ENCODE results near the gene ATP5F1E.

ATP5F1E gene

GRCh38 chr20:59022754-59023153 lies 9.4 kb downstream of the ATP5F1E start:
- H3K27ac ChIP-seq (ENCODE audit: low read length) = no peak overlapping the region
- peaks cover 21 to 27% of the 10 kb centered on the region in 2 donors for H3K36me3 ChIP-seq (ENCODE audit: control insufficient read depth in 2 of 2, insufficient read depth in 2 of 2, low read length in 2 of 2)
- no peaks in the 10 kb centered on the region for H3K4me1 ChIP-seq (ENCODE audit: control insufficient read depth, insufficient read depth, low read length)
- no peaks in the 10 kb centered on the region for H3K27me3 ChIP-seq (ENCODE audit: control insufficient read depth in 1 of 2, insufficient read depth in 2 of 2, low read length in 2 of 2)
- no peak overlapping the region for H3K4me3 ChIP-seq (ENCODE audit: low read length in 2 of 2)
- no peak overlapping the region for H3K9ac ChIP-seq (ENCODE audit: low read length in 2 of 2)
- H3K9me3 ChIP-seq (ENCODE audit: control insufficient read depth in 2 of 2, low read length in 2 of 2) = no peaks in the 10 kb centered on the region

GRCh38 chr20:59020938-59021551 lies 11.1 kb downstream of the ATP5F1E start:
- no peaks in the 10 kb centered on the region for H3K4me1 ChIP-seq (ENCODE audit: control insufficient read depth, insufficient read depth, low read length)
- peak overlapping the region in 1 of 2 donors; percentile 10 for H3K9ac ChIP-seq (ENCODE audit: low read length in 2 of 2)
- H3K9me3 ChIP-seq (ENCODE audit: control insufficient read depth in 2 of 2, low read length in 2 of 2) = no peaks in the 10 kb centered on the region
- no peak overlapping the region for H3K27ac ChIP-seq (ENCODE audit: low read length)
- H3K27me3 ChIP-seq (ENCODE audit: control insufficient read depth in 1 of 2, insufficient read depth in 2 of 2, low read length in 2 of 2) = no peaks in the 10 kb centered on the region
- peaks cover 17 to 23% of the 10 kb centered on the region in 2 donors for H3K36me3 ChIP-seq (ENCODE audit: control insufficient read depth in 2 of 2, insufficient read depth in 2 of 2, low read length in 2 of 2)
- H3K4me3 ChIP-seq (ENCODE audit: low read length in 2 of 2) = no peak overlapping the region

GRCh38 chr20:59019217-59019616 lies 12.9 kb downstream of the ATP5F1E start, which contains the start of gene TUBB1:
Gene TUBB1, plus strand, starts transcription at chr20:59019429. Its CDS starts 94 bp downstream, at chr20:59019523.
- no peaks in the 10 kb centered on the region for H3K4me1 ChIP-seq (ENCODE audit: control insufficient read depth, insufficient read depth, low read length)
- no peak within 1 kb of the TSS for H3K27ac ChIP-seq (ENCODE audit: low read length)
- H3K9ac ChIP-seq (ENCODE audit: low read length in 2 of 2) = no peak within 1 kb of the TSS
- H3K9me3 ChIP-seq (ENCODE audit: control insufficient read depth in 2 of 2, low read length in 2 of 2) = no peaks in the 10 kb centered on the region
- H3K36me3 ChIP-seq (ENCODE audit: control insufficient read depth in 2 of 2, insufficient read depth in 2 of 2, low read length in 2 of 2) = peaks cover 5 to 13% of the 10 kb centered on the region in 2 donors
- H3K27me3 ChIP-seq (ENCODE audit: control insufficient read depth in 1 of 2, insufficient read depth in 2 of 2, low read length in 2 of 2) = no peaks in the 10 kb centered on the region
- no peak within 1 kb of the TSS for H3K4me3 ChIP-seq (ENCODE audit: low read length in 2 of 2)

GRCh38 chr20:59018817-59019216 lies 13.3 kb downstream of the ATP5F1E start:
- Histone ChIP-seq H3K4me1 (ENCODE audit: control insufficient read depth, insufficient read depth, low read length) (no peaks in the 10 kb centered on the region), H3K9me3 (ENCODE audit: control insufficient read depth in 2 of 2, low read length in 2 of 2) (no peaks in the 10 kb centered on the region), H3K27me3 (ENCODE audit: control insufficient read depth in 1 of 2, insufficient read depth in 2 of 2, low read length in 2 of 2) (no peaks in the 10 kb centered on the region), H3K9ac (ENCODE audit: low read length in 2 of 2) (no peak overlapping the region), H3K4me3 (ENCODE audit: low read length in 2 of 2) (no peak overlapping the region), H3K36me3 (ENCODE audit: control insufficient read depth in 2 of 2, insufficient read depth in 2 of 2, low read length in 2 of 2) (peaks cover 5 to 9% of the 10 kb centered on the region in 2 donors), H3K27ac (ENCODE audit: low read length) (no peak overlapping the region)

- H3K9me3 ChIP-seq (ENCODE audit: control insufficient read depth in 2 of 2, low read length in 2 of 2) = no peaks in the 10 kb centered on the region
- no peaks in the 10 kb centered on the region for H3K27me3 ChIP-seq (ENCODE audit: control insufficient read depth in 1 of 2, insufficient read depth in 2 of 2, low read length in 2 of 2)
- H3K36me3 ChIP-seq (ENCODE audit: control insufficient read depth in 2 of 2, insufficient read depth in 2 of 2, low read length in 2 of 2) = peaks cover 0 to 2% of the 10 kb centered on the region in 2 donors
- no peak overlapping the region for H3K9ac ChIP-seq (ENCODE audit: low read length in 2 of 2)
- no peaks in the 10 kb centered on the region for H3K4me1 ChIP-seq (ENCODE audit: control insufficient read depth, insufficient read depth, low read length)
- H3K27ac ChIP-seq (ENCODE audit: low read length) = no peak overlapping the region
- H3K4me3 ChIP-seq (ENCODE audit: low read length in 2 of 2) = no peak overlapping the region
These were observed 14.5 kb downstream of the ATP5F1E start for GRCh38 chr20:59017493-59018231.

- H3K9ac ChIP-seq (ENCODE audit: low read length in 2 of 2) = no peak overlapping the region
- H3K36me3 ChIP-seq (ENCODE audit: control insufficient read depth in 2 of 2, insufficient read depth in 2 of 2, low read length in 2 of 2) = no peaks in the 10 kb centered on the region
- no peaks in the 10 kb centered on the region for H3K27me3 ChIP-seq (ENCODE audit: control insufficient read depth in 1 of 2, insufficient read depth in 2 of 2, low read length in 2 of 2)
- no peak overlapping the region for H3K4me3 ChIP-seq (ENCODE audit: low read length in 2 of 2)
- no peaks in the 10 kb centered on the region for H3K9me3 ChIP-seq (ENCODE audit: control insufficient read depth in 2 of 2, low read length in 2 of 2)
- H3K4me1 ChIP-seq (ENCODE audit: control insufficient read depth, insufficient read depth, low read length) = no peaks in the 10 kb centered on the region
- no peak overlapping the region for H3K27ac ChIP-seq (ENCODE audit: low read length)
These were observed 15.2 kb downstream of the ATP5F1E start for GRCh38 chr20:59016795-59017492.

- H3K9ac ChIP-seq (ENCODE audit: low read length in 2 of 2) = no peak overlapping the region
- no peak overlapping the region for H3K4me3 ChIP-seq (ENCODE audit: low read length in 2 of 2)
- H3K9me3 ChIP-seq (ENCODE audit: control insufficient read depth in 2 of 2, low read length in 2 of 2) = no peaks in the 10 kb centered on the region
- H3K36me3 ChIP-seq (ENCODE audit: control insufficient read depth in 2 of 2, insufficient read depth in 2 of 2, low read length in 2 of 2) = no peaks in the 10 kb centered on the region
- no peak overlapping the region for H3K27ac ChIP-seq (ENCODE audit: low read length)
- H3K4me1 ChIP-seq (ENCODE audit: control insufficient read depth, insufficient read depth, low read length) = peaks cover 3% of the 10 kb centered on the region
- H3K27me3 ChIP-seq (ENCODE audit: control insufficient read depth in 1 of 2, insufficient read depth in 2 of 2, low read length in 2 of 2) = no peaks in the 10 kb centered on the region
These were observed 16.1 kb downstream of the ATP5F1E start for GRCh38 chr20:59015812-59016711.

- no peaks in the 10 kb centered on the region for H3K36me3 ChIP-seq (ENCODE audit: control insufficient read depth in 2 of 2, insufficient read depth in 2 of 2, low read length in 2 of 2)
- H3K9ac ChIP-seq (ENCODE audit: low read length in 2 of 2) = no peak overlapping the region
- H3K27me3 ChIP-seq (ENCODE audit: control insufficient read depth in 1 of 2, insufficient read depth in 2 of 2, low read length in 2 of 2) = no peaks in the 10 kb centered on the region
- H3K27ac ChIP-seq (ENCODE audit: low read length) = no peak overlapping the region
- H3K4me3 ChIP-seq (ENCODE audit: low read length in 2 of 2) = no peak overlapping the region
- H3K4me1 ChIP-seq (ENCODE audit: control insufficient read depth, insufficient read depth, low read length) = peaks cover 3% of the 10 kb centered on the region
- no peaks in the 10 kb centered on the region for H3K9me3 ChIP-seq (ENCODE audit: control insufficient read depth in 2 of 2, low read length in 2 of 2)
These were observed 16.7 kb downstream of the ATP5F1E start for GRCh38 chr20:59015411-59015810.

- Histone ChIP-seq H3K9ac (ENCODE audit: low read length in 2 of 2) (no peak overlapping the region), H3K4me1 (ENCODE audit: control insufficient read depth, insufficient read depth, low read length) (peaks cover 3% of the 10 kb centered on the region), H3K27me3 (ENCODE audit: control insufficient read depth in 1 of 2, insufficient read depth in 2 of 2, low read length in 2 of 2) (no peaks in the 10 kb centered on the region), H3K36me3 (ENCODE audit: control insufficient read depth in 2 of 2, insufficient read depth in 2 of 2, low read length in 2 of 2) (no peaks in the 10 kb centered on the region), H3K9me3 (ENCODE audit: control insufficient read depth in 2 of 2, low read length in 2 of 2) (no peaks in the 10 kb centered on the region), H3K4me3 (ENCODE audit: low read length in 2 of 2) (no peak overlapping the region), H3K27ac (ENCODE audit: low read length) (no peak overlapping the region)
These were observed 17.3 kb downstream of the ATP5F1E start for GRCh38 chr20:59014680-59015389.

Measured in stomach smooth muscle (tissue), 2 donors.